LNCaP clone FGC (cell line): ENCODE data around the gene MEP1A.

Experiments
- DNase-seq: peaks from one replicate; pipeline ENCODE4 v3.0.0-alpha.2; 2011; ENCODE audit warnings: low read depth
- H3K4me3 ChIP-seq: 2 replicates; pipeline ENCODE4 v1.5.1; 2011; ENCODE audit warnings: mild to moderate bottlenecking, low read depth, low read length, control low read depth
- TF ChIP-seq, protein P1 (sequence below): IDR thresholded peaks from 2 replicates; pipeline ENCODE4 v1.5.1; 2012; ENCODE audit warnings: mild to moderate bottlenecking; ENCODE audit not compliant: control insufficient read depth, insufficient read depth; ENCODE audit errors: extremely low read depth

MEP1A gene

DNA sequence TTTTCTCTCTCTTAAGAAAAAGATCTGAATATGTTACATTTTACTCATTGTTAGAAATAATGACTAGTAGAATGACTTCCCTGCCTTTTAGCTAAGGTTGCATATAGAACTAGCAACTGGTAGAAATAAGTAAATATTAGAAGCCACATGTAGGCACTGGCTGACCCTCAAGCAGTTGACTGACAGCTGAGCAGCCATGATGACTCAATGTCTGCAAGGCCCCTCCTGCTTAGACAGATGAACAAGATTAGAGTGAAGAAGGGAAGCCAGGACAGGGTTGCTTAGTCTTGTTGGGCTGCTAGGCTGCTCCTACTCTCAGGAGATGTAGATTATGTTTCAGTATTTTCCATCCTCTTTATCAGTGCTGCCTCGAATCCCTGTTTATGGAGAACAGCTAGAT, 6.5 kb downstream of the MEP1A start:
- TF ChIP-seq, protein P1, sequence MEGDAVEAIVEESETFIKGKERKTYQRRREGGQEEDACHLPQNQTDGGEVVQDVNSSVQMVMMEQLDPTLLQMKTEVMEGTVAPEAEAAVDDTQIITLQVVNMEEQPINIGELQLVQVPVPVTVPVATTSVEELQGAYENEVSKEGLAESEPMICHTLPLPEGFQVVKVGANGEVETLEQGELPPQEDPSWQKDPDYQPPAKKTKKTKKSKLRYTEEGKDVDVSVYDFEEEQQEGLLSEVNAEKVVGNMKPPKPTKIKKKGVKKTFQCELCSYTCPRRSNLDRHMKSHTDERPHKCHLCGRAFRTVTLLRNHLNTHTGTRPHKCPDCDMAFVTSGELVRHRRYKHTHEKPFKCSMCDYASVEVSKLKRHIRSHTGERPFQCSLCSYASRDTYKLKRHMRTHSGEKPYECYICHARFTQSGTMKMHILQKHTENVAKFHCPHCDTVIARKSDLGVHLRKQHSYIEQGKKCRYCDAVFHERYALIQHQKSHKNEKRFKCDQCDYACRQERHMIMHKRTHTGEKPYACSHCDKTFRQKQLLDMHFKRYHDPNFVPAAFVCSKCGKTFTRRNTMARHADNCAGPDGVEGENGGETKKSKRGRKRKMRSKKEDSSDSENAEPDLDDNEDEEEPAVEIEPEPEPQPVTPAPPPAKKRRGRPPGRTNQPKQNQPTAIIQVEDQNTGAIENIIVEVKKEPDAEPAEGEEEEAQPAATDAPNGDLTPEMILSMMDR: no peak
- no peak overlapping the region for H3K4me3 ChIP-seq
- DNase-seq: no peak

DNA sequence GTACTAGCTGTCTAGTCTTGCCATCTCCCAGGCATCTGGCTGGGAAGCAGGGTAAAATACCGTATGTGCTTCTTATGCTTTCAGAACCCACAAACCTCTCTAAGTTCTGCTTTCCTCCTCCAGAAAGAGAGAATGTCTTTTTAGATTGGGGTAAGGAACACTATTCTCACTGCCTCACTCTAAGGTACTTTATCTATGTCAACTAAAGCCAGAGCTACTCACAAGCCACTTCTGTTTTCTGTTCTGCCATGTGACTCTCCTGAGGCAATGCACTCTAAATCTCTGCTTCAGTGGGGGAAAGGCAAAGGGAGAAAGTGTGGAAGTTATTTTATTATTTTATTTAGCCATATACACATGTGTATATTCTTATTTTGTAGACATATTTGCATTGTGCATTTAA, 15.6 kb downstream of the MEP1A start:
- TF ChIP-seq, protein P1: no peak
- no peak overlapping the region for H3K4me3 ChIP-seq
- DNase-seq: no peak

DNA sequence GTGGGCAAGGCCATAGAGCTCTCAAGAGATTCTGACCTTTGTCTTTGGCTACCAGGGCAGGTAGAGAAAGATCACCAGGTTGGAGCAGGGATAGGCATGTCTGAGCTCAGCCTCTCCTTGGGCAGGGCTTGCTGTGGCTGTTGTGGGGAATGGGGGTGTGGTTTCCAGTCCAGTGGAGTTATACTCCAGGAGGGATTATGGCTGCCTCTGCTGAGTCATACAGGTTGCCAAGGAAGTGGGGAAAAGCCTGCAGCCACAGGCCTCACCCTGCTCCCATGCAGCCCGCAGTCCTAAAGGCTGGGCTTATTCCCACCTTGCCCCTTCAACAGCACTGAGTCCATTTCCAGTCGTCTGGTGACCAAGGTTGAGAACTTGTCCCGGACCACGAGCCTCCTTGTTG, 21.9 kb downstream of the MEP1A start:
- TF ChIP-seq, protein P1: no peak
- no peak for DNase-seq
- no peak overlapping the region for H3K4me3 ChIP-seq

DNA sequence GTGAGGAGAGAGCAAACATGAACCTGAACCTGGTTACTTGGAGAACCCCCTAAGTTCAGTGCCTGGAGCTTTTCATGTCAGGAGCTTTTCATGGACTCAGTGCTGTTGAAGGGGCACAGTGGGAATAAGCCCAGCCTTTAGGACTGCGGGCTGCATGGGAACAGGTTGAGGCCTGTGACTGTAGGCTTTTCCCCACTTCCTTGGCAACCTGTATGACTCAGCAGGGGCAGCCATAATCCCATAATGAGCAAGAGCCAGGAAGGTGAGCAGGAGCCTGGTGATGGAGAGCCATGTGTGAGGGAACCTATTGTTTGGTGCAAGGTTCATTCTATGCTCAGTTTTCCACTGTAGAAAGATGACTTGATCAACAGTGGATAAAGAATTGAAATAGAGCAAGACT, 23.4 kb downstream of the MEP1A start:
- TF ChIP-seq, protein P1: no peak
- no peak overlapping the region for H3K4me3 ChIP-seq
- DNase-seq: no peak

DNA sequence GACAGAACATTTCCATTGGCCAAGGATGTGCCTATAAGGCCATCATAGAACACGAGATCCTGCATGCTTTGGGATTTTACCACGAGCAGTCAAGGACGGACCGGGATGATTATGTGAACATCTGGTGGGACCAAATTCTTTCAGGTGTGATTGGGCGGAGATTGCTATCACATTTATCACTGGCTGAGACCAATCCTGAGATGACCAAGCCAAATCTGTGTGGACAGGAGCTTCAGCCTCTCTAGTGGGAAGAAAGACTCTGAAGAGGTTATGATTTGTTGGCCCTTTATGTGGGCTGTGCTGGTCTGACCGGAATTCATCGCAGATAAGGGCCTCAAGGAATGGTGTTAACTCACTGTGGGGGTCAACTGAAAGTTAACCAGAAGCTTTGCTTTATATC, 26.4 kb downstream of the MEP1A start:
- DNase-seq: no peak
- H3K4me3 ChIP-seq: no peak overlapping the region
- TF ChIP-seq, protein P1: no peak

DNA sequence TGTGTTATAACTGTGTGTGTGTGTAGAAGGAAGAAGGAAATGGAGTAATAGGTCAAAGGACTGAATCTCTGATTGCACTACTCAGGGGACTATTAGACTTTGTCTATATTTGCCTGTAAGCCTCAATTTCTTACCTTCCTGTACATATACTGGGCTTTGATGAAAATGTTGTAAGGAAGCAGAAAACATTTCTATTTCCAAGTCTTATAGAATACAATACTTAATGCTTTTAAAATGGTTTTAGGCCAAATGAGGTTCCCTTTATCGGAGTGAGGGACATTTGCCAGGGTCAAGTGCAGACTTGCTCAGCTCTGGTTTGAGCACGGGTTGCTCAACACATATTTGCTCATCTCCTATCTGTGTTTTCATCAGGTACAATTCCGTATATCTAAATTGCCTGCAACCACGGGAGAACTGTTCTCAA, 28.3 kb downstream of the MEP1A start:
- TF ChIP-seq, protein P1: no peak
- DNase-seq: peak; percentile 96
- no peak overlapping the region for H3K4me3 ChIP-seq

DNA sequence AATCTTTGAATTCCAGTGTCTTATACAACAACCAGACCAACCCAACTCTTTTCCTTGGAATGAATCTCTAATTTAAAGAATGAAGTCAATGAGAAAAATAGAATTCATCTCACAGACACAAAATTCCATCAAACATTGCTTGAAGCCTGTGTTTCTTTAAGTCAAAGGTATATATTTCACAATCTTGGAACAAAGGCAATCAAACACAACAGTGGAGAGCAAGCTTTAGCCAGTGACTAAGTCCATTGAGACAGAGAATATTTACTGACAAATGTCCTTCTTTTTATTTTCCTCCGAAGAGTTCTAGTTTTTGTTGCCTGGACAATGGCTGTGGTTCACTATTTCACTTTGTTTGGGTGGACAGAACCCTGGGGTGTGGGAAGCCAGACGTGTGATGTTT, 35.8 kb downstream of the MEP1A start:
- no peak for DNase-seq
- TF ChIP-seq, protein P1: no peak
- no peak overlapping the region for H3K4me3 ChIP-seq
